B cell (primary cell): Measurements from ENCODE around the gene KIDINS220. TPM values are rescaled to one million over a fixed set of nuclear protein-coding genes. Genes with fewer than 3 reads are reported as not detected.

Experiments used
- ATAC-seq: fragments of 200-7000 bp; cut with Tn5 transposase; one replicate; pipeline ENCODE4 v1.10.0; 2021; ENCODE audit warnings: low read depth, mild to moderate bottlenecking, moderate number of reproducible peaks, moderate library complexity
- CTCF ChIA-PET: fragments of 350-600 bp; sonication (Branson Sonifier 250); formaldehyde crosslinking; loops from one replicate; lab custom pipeline; 2021; ENCODE audit warnings: antibody characterized with exemption, inconsistent platforms; lab: Charles Lee
- POLR2A ChIA-PET: fragments of 350-600 bp; sonication (Branson Sonifier 250); formaldehyde crosslinking; loops from one replicate; lab custom pipeline; 2021; ENCODE audit warnings: antibody characterized with exemption; lab: Charles Lee
- DNase-seq: peaks from one replicate; pipeline ENCODE4 v3.0.0; 2013
- H2AFZ ChIP-seq: 2 replicates; pipeline ENCODE4 v1.6.1; 2012; ENCODE audit warnings: mild to moderate bottlenecking, low read depth, low read length; ENCODE audit not compliant: insufficient read depth, poor library complexity, severe bottlenecking
- H3K27ac ChIP-seq, 2 donors: 1 replicate in 1 of 2; 2 replicates in 1 of 2; pipeline ENCODE4 v1.5.1; 2012 to 2013; ENCODE audit warnings: low read length in 2 of 2, mild to moderate bottlenecking in 2 of 2, moderate library complexity in 1 of 2
- H3K27me3 ChIP-seq, 4 experiments: fragments of 200-600 bp in 1 of 4; sonication (generic) in 1 of 4; replicated peaks in 1 of 4; 1 replicate in 2 of 4; 2 replicates in 2 of 4; pipeline versions ENCODE4 v1.6.1 to v1.7.0; 2013 to 2016; ENCODE audit warnings: low read length in 3 of 4, mild to moderate bottlenecking in 2 of 4, mixed read lengths in 1 of 4, moderate library complexity in 1 of 4; ENCODE audit not compliant: insufficient read depth in 4 of 4, control insufficient read depth in 3 of 4; ENCODE audit errors: control extremely low read depth in 1 of 4
- H3K36me3 ChIP-seq, 2 experiments: replicated peaks in 1 of 2; 1 replicate in 1 of 2; 2 replicates in 1 of 2; pipeline versions ENCODE4 v1.6.1 to v1.7.1; 2013; ENCODE audit warnings: low read length in 1 of 2; ENCODE audit not compliant: insufficient read depth in 2 of 2, control insufficient read depth in 1 of 2; ENCODE audit errors: control extremely low read depth in 1 of 2, extremely low read depth in 1 of 2
- H3K4me1 ChIP-seq, 2 donors: fragments of 200-600 bp in 1 of 2; sonication (generic) in 1 of 2; 1 replicate in 1 of 2; 2 replicates in 1 of 2; pipeline versions ENCODE4 v1.5.1 to v1.6.1; 2013 to 2017; ENCODE audit warnings: low read length in 2 of 2; ENCODE audit not compliant: control insufficient read depth in 2 of 2, insufficient read depth in 2 of 2
- H3K4me2 ChIP-seq: replicated peaks from 2 replicates; pipeline ENCODE3; 2012; ENCODE audit warnings: mild to moderate bottlenecking, low read depth, low read length; ENCODE audit not compliant: poor library complexity, severe bottlenecking
- H3K4me3 ChIP-seq, 5 experiments: fragments of 200-600 bp in 1 of 5; sonication (generic) in 1 of 5; 1 replicate in 3 of 5; 2 replicates in 2 of 5; pipeline versions ENCODE4 v1.5.1 to v1.7.0; 2011 to 2016; ENCODE audit warnings: low read length in 4 of 5, mild to moderate bottlenecking in 4 of 5, low read depth in 2 of 5, control low read depth in 1 of 5, moderate library complexity in 1 of 5; ENCODE audit not compliant: insufficient read depth in 1 of 5; ENCODE audit errors: control extremely low read depth in 1 of 5, extremely low read depth in 1 of 5
- H3K79me2 ChIP-seq: fragments of 200-600 bp; sonication (generic); one replicate; pipeline ENCODE4 v1.6.0; 2016; ENCODE audit warnings: low read length; ENCODE audit not compliant: control insufficient read depth, insufficient read depth
- H3K9ac ChIP-seq: fragments of 200-600 bp; sonication (generic); 2 replicates; pipeline ENCODE4 v1.6.1; 2017; ENCODE audit warnings: mild to moderate bottlenecking, low read length, moderate library complexity
- H3K9me3 ChIP-seq, 3 donors: one replicate each; pipeline versions ENCODE4 v1.6.1 to v1.7.1; 2013; ENCODE audit warnings: low read length in 2 of 3; ENCODE audit not compliant: control insufficient read depth in 2 of 3, insufficient read depth in 1 of 3; ENCODE audit errors: control extremely low read depth in 1 of 3
- H4K20me1 ChIP-seq: 2 replicates; pipeline ENCODE4 v1.6.0; 2012; ENCODE audit warnings: mild to moderate bottlenecking, low read length; ENCODE audit not compliant: insufficient read depth, control insufficient read depth, poor library complexity, severe bottlenecking
- H3K27ac Mint-ChIP-seq: one replicate; pipeline ENCODE4 v1.8.0; 2021; ENCODE audit warnings: mixed read lengths
- H3K27me3 Mint-ChIP-seq: one replicate; pipeline ENCODE4 v1.8.0; 2021; ENCODE audit warnings: mixed read lengths
- H3K4me1 Mint-ChIP-seq: one replicate; pipeline ENCODE4 v1.8.0; 2021; ENCODE audit warnings: mixed read lengths
- H3K4me3 Mint-ChIP-seq: one replicate; pipeline ENCODE4 v1.8.0; 2021; ENCODE audit warnings: mixed read lengths
- H3K9me3 Mint-ChIP-seq: one replicate; pipeline ENCODE4 v1.8.0; 2022; ENCODE audit warnings: mixed read lengths; ENCODE audit not compliant: insufficient read depth
- EZH2 ChIP-seq: IDR thresholded peaks from 2 replicates; pipeline ENCODE4 v1.6.1; 2012; ENCODE audit warnings: borderline replicate concordance, low read depth, mild to moderate bottlenecking, moderate library complexity, low read length; ENCODE audit not compliant: insufficient read depth, poor library complexity, severe bottlenecking
- WGBS: methylation state at CpG from one replicate; pipeline ENCODE4 v1.1.5; 2013; ENCODE audit warnings: missing lambda C conversion rate; ENCODE audit not compliant: insufficient coverage; 5-methylcytosine and 5-hydroxymethylcytosine counted together
- intact Hi-C: fragments of 100-400 bp; cut with micrococcal nuclease; formaldehyde crosslinking; loops from one replicate; pipeline ENCODE4 v1.10.0; 2022
- polyA plus RNA-seq: library from polyadenylated mRNA; depleted of rRNA; stranded (reverse); fragments of >200 nt; gene quantifications from 2 replicates; pipeline ENCODE4 v1.2.3, GENCODE V29; 2012
- total RNA-seq, 2 donors: library from RNA; stranded (reverse); fragments of 120-200 nt in 1 of 2; gene quantifications; 1 replicate in 1 of 2; 2 replicates in 1 of 2; pipeline versions ENCODE4 v1.2.3 to v1.2.4, GENCODE V29; 2013 to 2022
- TF ChIP-seq, protein P1 (sequence below): fragments of 200-600 bp; IDR thresholded peaks from one replicate; pipeline ENCODE4 v1.8.0; 2022; ENCODE audit warnings: antibody characterized with exemption, mild to moderate bottlenecking

Gene KIDINS220
- total and polyA plus RNA-seq, 2 donors (not counting 1 experiment from before 2014, with no cell fraction given): 12.5 to 36.6 TPM

DNA sequence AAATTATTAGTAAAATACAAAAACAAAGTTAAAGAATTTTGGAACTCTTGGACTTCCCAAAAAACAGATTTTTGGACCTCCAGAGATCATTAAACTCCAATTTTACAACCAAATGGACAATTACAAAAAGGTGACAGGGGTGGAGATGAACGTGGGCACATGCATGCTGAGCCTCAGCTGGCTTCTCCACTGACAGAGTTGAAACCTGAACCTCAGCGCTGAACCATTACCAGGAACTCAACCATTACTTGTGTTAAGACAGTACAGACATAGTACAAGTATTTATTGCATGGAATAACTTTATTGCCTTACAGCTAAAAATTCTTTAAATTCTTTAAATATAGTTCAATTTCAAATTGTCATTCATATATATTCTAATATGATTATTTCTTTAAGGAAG is 33.0 kb upstream of the KIDINS220 start:
- Histone ChIP-seq H3K4me3 (no peak overlapping the region), H3K27ac (no peak overlapping the region), H3K4me1 (peaks cover 0 to 7% of the 10 kb centered on the region in 2 donors), H3K27me3 (no peaks in the 10 kb centered on the region), H3K4me2 (no peak overlapping the region), H3K9me3 (no peaks in the 10 kb centered on the region), H2AFZ (no peak overlapping the region), H4K20me1 (no peaks in the 10 kb centered on the region), H3K9ac (no peak overlapping the region), H3K79me2 (no peaks in the 10 kb centered on the region), H3K36me3 (no peaks in the 10 kb centered on the region)
- H3K27ac Mint-ChIP-seq: no peak overlapping the region
- H3K27me3 Mint-ChIP-seq: no peaks in the 10 kb centered on the region
- ChIA-PET POLR2A (no interaction called here), CTCF (no interaction called here)
- intact Hi-C loops: no loop called here
- TF ChIP-seq, protein P1, sequence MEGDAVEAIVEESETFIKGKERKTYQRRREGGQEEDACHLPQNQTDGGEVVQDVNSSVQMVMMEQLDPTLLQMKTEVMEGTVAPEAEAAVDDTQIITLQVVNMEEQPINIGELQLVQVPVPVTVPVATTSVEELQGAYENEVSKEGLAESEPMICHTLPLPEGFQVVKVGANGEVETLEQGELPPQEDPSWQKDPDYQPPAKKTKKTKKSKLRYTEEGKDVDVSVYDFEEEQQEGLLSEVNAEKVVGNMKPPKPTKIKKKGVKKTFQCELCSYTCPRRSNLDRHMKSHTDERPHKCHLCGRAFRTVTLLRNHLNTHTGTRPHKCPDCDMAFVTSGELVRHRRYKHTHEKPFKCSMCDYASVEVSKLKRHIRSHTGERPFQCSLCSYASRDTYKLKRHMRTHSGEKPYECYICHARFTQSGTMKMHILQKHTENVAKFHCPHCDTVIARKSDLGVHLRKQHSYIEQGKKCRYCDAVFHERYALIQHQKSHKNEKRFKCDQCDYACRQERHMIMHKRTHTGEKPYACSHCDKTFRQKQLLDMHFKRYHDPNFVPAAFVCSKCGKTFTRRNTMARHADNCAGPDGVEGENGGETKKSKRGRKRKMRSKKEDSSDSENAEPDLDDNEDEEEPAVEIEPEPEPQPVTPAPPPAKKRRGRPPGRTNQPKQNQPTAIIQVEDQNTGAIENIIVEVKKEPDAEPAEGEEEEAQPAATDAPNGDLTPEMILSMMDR: no peak
- TF ChIP-seq EZH2: no peak
- H3K4me3 Mint-ChIP-seq: no peak overlapping the region
- whole genome bisulfite sequencing: no CpG with 5 or more reads among the region's 2 CpGs
- ATAC-seq (no peak), DNase-seq (no peak)
- H3K9me3 Mint-ChIP-seq: no peaks in the 10 kb centered on the region
- peaks cover 9% of the 10 kb centered on the region for H3K4me1 Mint-ChIP-seq

DNA sequence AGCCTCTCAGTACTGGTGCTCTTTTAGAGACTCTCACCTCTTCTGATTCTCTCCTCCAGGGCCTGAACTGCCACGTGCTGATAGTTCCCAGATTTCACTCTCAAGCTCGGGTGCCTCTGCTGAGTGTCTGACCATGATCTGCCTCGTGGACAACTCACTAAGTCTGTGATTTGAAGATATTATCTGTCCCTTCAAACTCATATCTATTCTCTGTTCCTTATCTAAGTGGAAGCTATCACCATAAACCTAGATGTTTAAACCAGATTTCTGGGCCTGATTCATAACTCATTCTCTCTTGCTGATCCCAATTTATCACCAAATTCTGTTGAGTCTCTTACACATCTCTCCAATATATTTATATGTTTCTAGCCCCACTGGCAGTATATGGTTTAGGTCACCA is 29.9 kb upstream of the KIDINS220 start:
- Histone ChIP-seq H3K4me2 (no peak overlapping the region), H3K4me3 (no peak overlapping the region), H3K27ac (no peak overlapping the region), H3K27me3 (no peaks in the 10 kb centered on the region), H4K20me1 (no peaks in the 10 kb centered on the region), H3K36me3 (peaks cover 0 to 1% of the 10 kb centered on the region in 2 experiments), H3K9ac (no peak overlapping the region), H2AFZ (no peak overlapping the region), H3K9me3 (no peaks in the 10 kb centered on the region), H3K79me2 (no peaks in the 10 kb centered on the region), H3K4me1 (no peaks in the 10 kb centered on the region)
- intact Hi-C loops: no loop called here
- no peak overlapping the region for H3K27ac Mint-ChIP-seq
- H3K4me1 Mint-ChIP-seq: no peaks in the 10 kb centered on the region
- H3K27me3 Mint-ChIP-seq: no peaks in the 10 kb centered on the region
- CTCF ChIA-PET: interaction anchor here (1.3 kb wide), 1 partner anchor 23 kb away, joined by 3 read pairs; no protein-coding TSS in a partner anchor
- no peak overlapping the region for H3K4me3 Mint-ChIP-seq
- POLR2A ChIA-PET: no interaction called here
- ATAC-seq (no peak), DNase-seq (no peak)
- TF ChIP-seq, protein P1: no peak
- no peak for TF ChIP-seq EZH2
- 80% methylated on average over 1 of the region's 3 CpGs for WGBS
- no peaks in the 10 kb centered on the region for H3K9me3 Mint-ChIP-seq
